ENCODE measurements around the gene OR6C75.
"Not testable (repeated sequence)": the region's sequence is repeated elsewhere in the genome, so short reads cannot be mapped to it uniquely, and the experiment has no call there.

The OR6C75 gene

GRCh38 chr12:55396326-55396725 is 33.6 kb downstream of the OR6C75 start:
- Histone ChIP-seq H3K27me3 (ENCODE audit: insufficient read depth, low read length) (peaks cover 16% of the 10 kb centered on the region; the same call in 1 of the 2 replicates), H3K79me2 (ENCODE audit: control insufficient read depth, insufficient read depth, low read length, unreplicated experiment) (no peaks in the 10 kb centered on the region), H3K4me1 (ENCODE audit: control insufficient read depth, insufficient read depth, low read length, unreplicated experiment) (no peaks in the 10 kb centered on the region), H2AFZ (ENCODE audit: low read length, unreplicated experiment) (no peak overlapping the region), H3K27ac (ENCODE audit: low read depth, low read length) (no peak overlapping the region), H3K36me3 (ENCODE audit: insufficient read depth, low read length) (no peaks in the 10 kb centered on the region), H3K4me3 (ENCODE audit: low read depth, low read length) (no peak overlapping the region)

DNA sequence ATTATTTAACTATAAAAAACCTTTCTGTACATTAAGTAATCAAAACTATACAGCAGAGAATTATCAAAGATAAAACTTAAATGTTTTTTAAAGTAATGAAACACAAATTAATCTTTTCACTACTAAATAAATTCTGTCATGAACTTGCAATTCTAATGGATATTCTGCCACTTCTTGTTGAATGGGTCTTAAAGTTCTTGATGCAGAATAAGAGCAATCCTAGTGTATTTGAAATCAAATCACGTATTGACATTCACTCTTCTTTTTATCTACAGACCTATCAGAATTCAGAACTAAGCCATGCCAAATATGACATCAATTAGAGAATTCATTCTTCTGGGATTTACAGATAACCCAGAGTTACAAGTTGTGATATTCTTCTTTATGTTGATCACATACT is 37.5 kb downstream of the OR6C75 start, which contains the start of gene OR6C65:
Gene OR6C65 (plus strand): TSS at position 301 of the 400 bp plus-strand sequence. CDS start 0 bp downstream, at position 301.
- H2AFZ ChIP-seq (ENCODE audit: low read length, unreplicated experiment), result no peak within 1 kb of the TSS
- H3K4me3 ChIP-seq (ENCODE audit: low read depth, low read length), result no peak within 1 kb of the TSS
- H3K4me1 ChIP-seq (ENCODE audit: control insufficient read depth, insufficient read depth, low read length, unreplicated experiment), result no peaks in the 10 kb centered on the region
- peaks cover 21% of the 10 kb centered on the region; the same call in 1 of the 2 replicates for H3K27me3 ChIP-seq (ENCODE audit: insufficient read depth, low read length)
- H3K36me3 ChIP-seq (ENCODE audit: insufficient read depth, low read length), result no peaks in the 10 kb centered on the region
- no peaks in the 10 kb centered on the region for H3K79me2 ChIP-seq (ENCODE audit: control insufficient read depth, insufficient read depth, low read length, unreplicated experiment)
- no peak within 1 kb of the TSS for H3K27ac ChIP-seq (ENCODE audit: low read depth, low read length)

GRCh38 chr12:55407866-55408265 is 45.1 kb downstream of the OR6C75 start:
- H3K27ac ChIP-seq (ENCODE audit: low read depth, low read length), result no peak overlapping the region
- H2AFZ ChIP-seq (ENCODE audit: low read length, unreplicated experiment), result no peak overlapping the region
- no peaks in the 10 kb centered on the region for H3K4me1 ChIP-seq (ENCODE audit: control insufficient read depth, insufficient read depth, low read length, unreplicated experiment)

DNA sequence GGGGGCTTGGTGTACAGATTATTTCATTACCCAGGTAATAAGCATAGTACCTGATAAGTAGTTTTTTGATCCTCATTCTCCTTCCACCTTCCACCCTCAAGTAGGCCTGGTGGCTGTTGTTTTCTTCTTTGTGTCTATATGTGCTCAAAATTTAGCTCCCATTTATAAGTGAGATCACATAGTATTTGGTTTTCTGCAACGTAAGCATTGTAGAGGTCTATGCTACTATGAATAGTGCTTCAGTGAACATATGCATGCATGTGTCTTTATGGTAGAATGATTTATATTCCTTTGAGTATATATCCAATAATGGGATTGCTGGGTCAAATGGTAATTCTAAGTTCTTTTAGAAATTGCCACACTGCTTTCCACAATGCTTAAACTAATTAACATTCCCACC is 46.4 kb downstream of the OR6C75 start:
- H2AFZ ChIP-seq (ENCODE audit: low read length, unreplicated experiment); H3K27me3 ChIP-seq (ENCODE audit: insufficient read depth, low read length); H3K4me1 ChIP-seq (ENCODE audit: control insufficient read depth, insufficient read depth, low read length, unreplicated experiment); H3K36me3 ChIP-seq (ENCODE audit: insufficient read depth, low read length); H3K79me2 ChIP-seq (ENCODE audit: control insufficient read depth, insufficient read depth, low read length, unreplicated experiment); H3K4me3 ChIP-seq (ENCODE audit: low read depth, low read length); H3K27ac ChIP-seq (ENCODE audit: low read depth, low read length): not testable (repeated sequence)

More at GRCh38 chr12:55407866-55408265, 45.1 kb downstream of the OR6C75 start:
- no peaks in the 10 kb centered on the region for H3K79me2 ChIP-seq (ENCODE audit: control insufficient read depth, insufficient read depth, low read length, unreplicated experiment)
- no peaks in the 10 kb centered on the region for H3K36me3 ChIP-seq (ENCODE audit: insufficient read depth, low read length)
- no peak overlapping the region for H3K4me3 ChIP-seq (ENCODE audit: low read depth, low read length)
- no peaks in the 10 kb centered on the region for H3K27me3 ChIP-seq (ENCODE audit: insufficient read depth, low read length)

DNA sequence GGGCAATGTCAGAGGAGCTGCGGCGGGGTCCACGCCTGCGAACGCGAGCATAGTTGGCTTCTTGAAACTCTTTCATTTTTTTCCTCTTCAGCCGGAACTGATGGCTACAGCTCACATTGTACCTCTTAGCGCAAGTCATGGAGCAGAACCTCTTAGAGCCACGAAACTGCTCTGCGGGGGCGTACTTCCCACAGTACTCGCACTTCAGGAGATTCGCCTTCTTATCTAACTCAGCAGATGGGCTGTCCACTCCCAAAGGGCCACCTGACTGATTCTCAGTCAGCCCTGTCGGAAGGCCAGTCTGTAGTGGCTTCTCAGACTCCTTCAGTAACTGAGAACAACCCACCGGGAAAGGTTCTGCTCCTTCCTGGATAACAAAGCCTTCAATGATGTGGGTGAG is 49.4 kb downstream of the OR6C75 start:
- not testable (repeated sequence) for H3K36me3 ChIP-seq (ENCODE audit: insufficient read depth, low read length); H3K79me2 ChIP-seq (ENCODE audit: control insufficient read depth, insufficient read depth, low read length, unreplicated experiment); H3K4me1 ChIP-seq (ENCODE audit: control insufficient read depth, insufficient read depth, low read length, unreplicated experiment); H3K27ac ChIP-seq (ENCODE audit: low read depth, low read length); H2AFZ ChIP-seq (ENCODE audit: low read length, unreplicated experiment); H3K27me3 ChIP-seq (ENCODE audit: insufficient read depth, low read length); H3K4me3 ChIP-seq (ENCODE audit: low read depth, low read length)

GRCh38 chr12:55413498-55414388 is 51.0 kb downstream of the OR6C75 start:
- not testable (repeated sequence) for H3K4me3 ChIP-seq (ENCODE audit: low read depth, low read length)

GRCh38 chr12:55414396-55414823 is 51.6 kb downstream of the OR6C75 start:
- H3K27me3 ChIP-seq (ENCODE audit: insufficient read depth, low read length); H2AFZ ChIP-seq (ENCODE audit: low read length, unreplicated experiment); H3K4me3 ChIP-seq (ENCODE audit: low read depth, low read length); H3K79me2 ChIP-seq (ENCODE audit: control insufficient read depth, insufficient read depth, low read length, unreplicated experiment); H3K4me1 ChIP-seq (ENCODE audit: control insufficient read depth, insufficient read depth, low read length, unreplicated experiment); H3K36me3 ChIP-seq (ENCODE audit: insufficient read depth, low read length); H3K27ac ChIP-seq (ENCODE audit: low read depth, low read length): not testable (repeated sequence)

More at GRCh38 chr12:55413498-55414388, 51.0 kb downstream of the OR6C75 start:
- not testable (repeated sequence) for H3K36me3 ChIP-seq (ENCODE audit: insufficient read depth, low read length); H3K27me3 ChIP-seq (ENCODE audit: insufficient read depth, low read length); H3K27ac ChIP-seq (ENCODE audit: low read depth, low read length); H2AFZ ChIP-seq (ENCODE audit: low read length, unreplicated experiment); H3K79me2 ChIP-seq (ENCODE audit: control insufficient read depth, insufficient read depth, low read length, unreplicated experiment); H3K4me1 ChIP-seq (ENCODE audit: control insufficient read depth, insufficient read depth, low read length, unreplicated experiment)

DNA sequence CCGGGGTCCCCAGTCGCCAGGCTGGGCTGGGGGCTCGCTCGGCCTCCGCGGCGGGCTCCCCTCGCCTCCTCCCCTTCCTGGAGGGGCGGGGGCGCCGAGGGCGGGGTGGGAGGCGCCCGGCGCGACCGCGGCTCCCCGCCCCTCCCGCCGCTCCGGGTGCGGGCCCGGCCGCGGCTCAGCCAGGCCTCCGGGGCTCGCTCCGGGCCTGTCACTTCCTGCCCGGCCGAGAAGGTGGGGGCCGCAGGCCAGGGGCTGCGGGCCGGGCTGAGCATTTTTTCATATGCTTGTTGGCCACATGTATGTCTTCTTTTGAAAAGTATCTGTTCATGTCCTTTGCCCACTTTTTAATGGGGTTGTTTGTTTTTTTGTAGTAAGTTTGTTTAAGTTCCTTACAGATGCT is 52.1 kb downstream of the OR6C75 start:
- not testable (repeated sequence) for H3K27me3 ChIP-seq (ENCODE audit: insufficient read depth, low read length); H3K36me3 ChIP-seq (ENCODE audit: insufficient read depth, low read length); H3K27ac ChIP-seq (ENCODE audit: low read depth, low read length); H3K79me2 ChIP-seq (ENCODE audit: control insufficient read depth, insufficient read depth, low read length, unreplicated experiment); H3K4me1 ChIP-seq (ENCODE audit: control insufficient read depth, insufficient read depth, low read length, unreplicated experiment); H2AFZ ChIP-seq (ENCODE audit: low read length, unreplicated experiment); H3K4me3 ChIP-seq (ENCODE audit: low read depth, low read length)

- no peaks in the 10 kb centered on the region for H3K79me2 ChIP-seq (ENCODE audit: control insufficient read depth, insufficient read depth, low read length, unreplicated experiment)
- H2AFZ ChIP-seq (ENCODE audit: low read length, unreplicated experiment), result no peak overlapping the region
- no peak overlapping the region for H3K4me3 ChIP-seq (ENCODE audit: low read depth, low read length)
- H3K27ac ChIP-seq (ENCODE audit: low read depth, low read length), result no peak overlapping the region
- H3K27me3 ChIP-seq (ENCODE audit: insufficient read depth, low read length), result peaks cover 9% of the 10 kb centered on the region; the same call in 1 of the 2 replicates
- no peaks in the 10 kb centered on the region for H3K4me1 ChIP-seq (ENCODE audit: control insufficient read depth, insufficient read depth, low read length, unreplicated experiment)
- no peaks in the 10 kb centered on the region for H3K36me3 ChIP-seq (ENCODE audit: insufficient read depth, low read length)
Measured at GRCh38 chr12:55416961-55417360, 54.2 kb downstream of the OR6C75 start.
